Posterior vena cava (tissue), 2 donors: ENCODE measurements around the gene P4HA3. TPM values are rescaled to one million over a fixed set of nuclear protein-coding genes. Genes with fewer than 3 reads are reported as not detected.
A peak's percentile ranks its signal among the peaks of the same experiment; 100 is the strongest.

Source experiments
- DNase-seq: peaks from one replicate; pipeline ENCODE4 v3.0.0-alpha.2; 2020; ENCODE audit warnings: low spot score
- intact Hi-C, 2 donors: fragments of 100-400 bp; cut with DNase I; formaldehyde crosslinking; loops; one replicate each; pipeline versions ENCODE4 v1.14.1 to v1.14.2; 2022 to 2023
- total RNA-seq, 2 donors: library from RNA; stranded (reverse); fragmentation: NEBNext Ultra II Directional; extraction: Animal tissue kit (Norgen Biotek cat#: 25700); gene quantifications; one replicate each; pipeline ENCODE4 v1.2.1, GENCODE V29; 2021
- donor health status: DM: yes; HTN: yes; CAD: no.
- donor health status: DM: yes; HTN: yes; CAD: no.

P4HA3 gene
- total RNA-seq, 2 donors from 2014 or later: 3.3 to 5.6 TPM

DNA sequence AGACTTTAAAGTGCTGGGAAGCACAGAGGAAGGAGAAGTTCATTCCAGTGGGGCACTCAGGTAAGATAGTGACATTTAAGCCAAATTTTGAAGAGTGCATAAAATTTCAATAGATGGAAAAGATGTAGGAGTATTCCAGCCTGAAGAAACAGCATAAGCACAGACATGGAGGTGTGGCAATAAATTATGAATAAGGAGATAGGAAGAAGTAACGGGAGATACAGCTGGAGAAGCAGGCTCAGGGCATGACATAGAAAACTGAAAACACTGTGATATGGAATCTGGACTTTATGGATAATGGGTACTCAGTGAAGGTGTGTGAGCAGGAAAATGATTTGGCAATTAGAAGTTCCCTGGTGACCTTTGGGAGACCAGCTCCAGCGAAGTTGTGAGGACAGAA is 33.3 kb downstream of the P4HA3 start:
- intact Hi-C loops: loop anchor here in 1 of 2 donors (5.0 kb wide), 1 partner anchor 44 kb away; no protein-coding TSS in a partner anchor

DNA sequence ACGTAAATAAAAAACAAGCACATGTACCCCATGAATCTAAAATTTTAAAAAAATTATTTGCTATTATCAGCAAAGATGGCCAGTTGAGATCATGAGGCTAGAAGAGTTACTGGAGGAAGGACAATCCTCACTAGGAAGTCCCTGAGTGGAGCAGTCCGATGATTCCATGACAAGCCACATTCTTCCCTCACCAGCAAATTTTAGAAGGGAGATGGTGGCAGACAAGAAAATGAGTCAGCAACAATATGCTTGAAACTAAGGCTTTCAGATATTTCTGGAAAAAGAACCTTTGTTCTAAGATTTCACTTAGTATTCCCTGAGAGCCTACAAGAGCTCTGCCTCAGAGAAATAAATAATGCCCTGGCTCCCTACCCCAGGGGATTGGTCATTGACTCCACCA is 34.9 kb downstream of the P4HA3 start:
- intact Hi-C loops: loop anchor here in 1 of 2 donors (5.0 kb wide), 1 partner anchor 46 kb away; no protein-coding TSS in a partner anchor
- DNase-seq: no peak

More for the DNA sequence above, 33.3 kb downstream of the P4HA3 start:
- DNase-seq: no peak

GRCh38 chr11:74272276-74272675 is 39.2 kb downstream of the P4HA3 start:
- intact Hi-C loops: no loop called here
- DNase-seq: no peak

- intact Hi-C loops: no loop called here
Observed at GRCh38 chr11:74269161-74269811, 42.2 kb downstream of the P4HA3 start.

GRCh38 chr11:74268456-74268855 is 43.0 kb downstream of the P4HA3 start:
- intact Hi-C loops: no loop called here
- no peak for DNase-seq

More at GRCh38 chr11:74269161-74269811, 42.2 kb downstream of the P4HA3 start:
- DNase-seq: no peak

DNA sequence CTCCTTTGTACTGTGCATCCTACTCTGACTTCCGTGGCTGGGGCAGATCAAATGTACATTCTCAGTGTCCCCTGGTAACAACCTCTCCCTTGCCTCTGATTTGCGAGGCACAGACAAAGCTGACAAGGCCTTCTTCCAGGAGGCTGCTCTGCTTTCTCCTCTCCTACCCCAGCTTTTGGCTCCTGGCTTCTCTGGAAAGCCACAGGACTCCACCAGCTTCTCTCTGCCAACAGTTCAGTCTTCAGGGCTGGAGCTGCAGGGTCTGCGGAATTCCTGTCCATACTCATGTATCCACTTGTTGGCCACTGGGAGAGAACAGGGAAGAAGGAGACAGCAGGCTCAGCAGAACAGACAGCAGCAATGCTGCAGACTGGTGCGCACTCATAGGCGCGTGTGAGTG is 44.4 kb downstream of the P4HA3 start:
- intact Hi-C loops: no loop called here

GRCh38 chr11:74265256-74265655 is 46.2 kb downstream of the P4HA3 start:
- intact Hi-C loops: no loop called here
- no peak for DNase-seq

More for the DNA sequence above, 44.4 kb downstream of the P4HA3 start:
- DNase-seq: no peak

GRCh38 chr11:74262725-74263124 is 48.7 kb downstream of the P4HA3 start:
- intact Hi-C loops: no loop called here
- no peak for DNase-seq

GRCh38 chr11:74257959-74258553 is 53.4 kb downstream of the P4HA3 start:
- DNase-seq: peak; percentile 88
- intact Hi-C loops: loop anchor here (2.0 to 5.0 kb wide), 2 partner anchors 189 to 191 kb away; no protein-coding TSS in a partner anchor

- intact Hi-C loops: loop anchor here (2.0 to 5.0 kb wide), 2 partner anchors 191 to 192 kb away; no protein-coding TSS in a partner anchor
- DNase-seq: no peak
Observed at GRCh38 chr11:74256378-74257133, 54.9 kb downstream of the P4HA3 start.

DNA sequence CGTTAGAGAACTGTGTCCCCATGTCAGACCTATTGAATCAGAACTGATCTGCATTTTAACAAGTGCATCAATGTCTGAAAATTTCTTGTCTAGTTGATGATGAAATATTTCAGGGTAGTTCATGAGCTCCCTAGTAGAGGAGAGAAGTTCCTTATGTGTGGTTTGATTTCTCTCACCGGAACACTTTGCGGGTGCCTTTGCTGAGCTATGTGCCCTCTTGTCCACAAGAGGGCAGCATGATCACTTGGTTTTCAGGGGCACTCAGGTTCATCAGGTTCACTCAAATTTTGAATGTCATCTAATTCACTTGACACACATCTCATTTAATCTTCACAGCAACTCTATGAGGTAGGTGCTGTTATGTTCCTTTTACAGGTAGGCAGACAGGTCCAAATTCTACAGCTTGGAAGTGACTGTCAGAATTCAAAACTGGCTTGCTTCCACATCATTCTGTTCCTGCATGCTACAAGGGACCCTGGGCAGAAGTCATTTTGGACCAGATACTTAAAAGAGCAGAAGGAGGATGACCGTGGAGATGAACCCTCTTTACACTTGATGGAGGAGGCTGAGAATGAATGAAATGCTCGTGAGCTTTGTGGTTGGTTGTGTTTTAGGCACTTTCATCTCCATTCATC is 55.6 kb downstream of the P4HA3 start:
- no peak for DNase-seq
- intact Hi-C loops: loop anchor here (2.0 to 5.0 kb wide), 2 partner anchors 191 to 193 kb away; no protein-coding TSS in a partner anchor

DNA sequence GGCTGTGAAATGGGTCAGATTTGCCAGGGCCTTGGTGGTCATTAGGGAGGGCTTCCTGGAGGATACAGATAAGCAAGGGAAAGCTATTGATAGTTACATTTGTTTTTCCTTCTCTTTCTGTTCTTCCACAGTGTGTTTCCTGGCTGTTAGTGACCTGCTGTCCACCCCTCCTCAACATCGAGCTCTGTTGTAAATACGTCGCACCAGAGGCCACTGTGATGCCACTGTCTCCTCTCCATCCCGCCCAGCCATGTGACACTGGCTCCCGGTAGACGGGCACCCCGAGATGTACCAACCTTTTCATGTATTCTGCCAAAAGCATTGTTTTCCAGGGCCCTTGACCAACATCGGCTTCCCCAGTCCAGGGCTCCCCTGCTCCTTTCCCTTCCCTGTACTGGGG is 58.1 kb downstream of the P4HA3 start:
- DNase-seq: no peak
- intact Hi-C loops: no loop called here

GRCh38 chr11:74249496-74249895 is 61.9 kb downstream of the P4HA3 start:
- intact Hi-C loops: no loop called here
- no peak for DNase-seq

- intact Hi-C loops: no loop called here
- no peak for DNase-seq
Observed at GRCh38 chr11:74248469-74248868, 63.0 kb downstream of the P4HA3 start.

DNA sequence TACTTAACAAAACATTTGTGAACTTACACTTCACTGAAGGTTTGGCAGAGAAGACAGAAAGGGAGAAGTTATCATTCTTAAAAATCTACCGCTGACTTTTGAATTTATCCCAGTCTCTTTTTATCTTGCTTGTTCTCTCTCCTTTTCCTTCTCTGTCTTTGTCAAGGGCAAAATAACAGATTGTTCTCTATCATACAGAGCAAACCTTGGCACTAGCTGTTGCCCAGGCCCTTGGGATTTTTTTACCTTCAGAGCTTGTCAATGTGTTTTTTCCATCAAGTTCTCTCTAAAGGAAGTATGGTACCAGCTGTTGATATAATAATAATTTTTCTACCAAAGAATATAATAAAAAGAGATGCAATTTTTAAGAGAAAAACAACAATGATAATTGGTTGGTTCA is 73.2 kb downstream of the P4HA3 start:
- DNase-seq: no peak
- intact Hi-C loops: no loop called here

DNA sequence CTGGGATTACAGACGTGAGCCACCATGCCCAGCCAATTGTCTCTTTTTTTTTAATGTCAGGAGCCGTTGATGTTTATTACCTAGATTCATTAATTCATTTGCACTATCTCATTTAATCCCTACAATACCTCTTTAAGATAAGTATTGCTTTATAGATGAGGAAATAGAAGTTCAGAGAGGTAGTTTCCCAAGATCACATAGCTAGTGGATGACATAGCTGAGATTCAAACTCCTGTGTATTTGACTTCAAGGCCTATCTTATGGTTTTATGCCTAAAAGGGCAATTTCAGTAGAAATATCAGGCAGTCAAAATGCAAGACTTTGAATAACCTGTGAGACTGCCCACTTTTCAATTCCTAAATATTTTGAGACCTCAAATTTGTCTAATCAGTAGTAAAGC is 73.9 kb downstream of the P4HA3 start:
- intact Hi-C loops: no loop called here
- DNase-seq: no peak

DNA sequence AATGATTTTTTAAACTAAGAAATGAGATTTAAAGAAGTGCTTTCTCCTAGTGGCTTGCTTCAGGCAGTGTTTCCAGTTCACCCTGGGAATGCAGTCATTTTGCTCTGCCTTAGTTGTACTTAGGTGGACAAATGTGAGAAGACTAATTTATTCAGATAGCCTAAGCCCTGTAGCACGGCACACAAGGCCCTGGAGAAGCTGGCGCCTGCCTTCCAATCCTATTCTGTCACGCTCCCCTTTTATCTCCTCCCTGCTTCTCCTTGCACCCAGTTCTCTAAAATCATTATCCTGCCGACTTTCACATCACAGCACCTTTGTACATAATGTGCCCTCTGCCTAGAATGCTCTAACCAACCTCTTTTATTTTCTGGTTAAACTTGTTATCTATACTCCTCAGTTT is 76.3 kb downstream of the P4HA3 start:
- intact Hi-C loops: no loop called here
- DNase-seq: no peak

DNA sequence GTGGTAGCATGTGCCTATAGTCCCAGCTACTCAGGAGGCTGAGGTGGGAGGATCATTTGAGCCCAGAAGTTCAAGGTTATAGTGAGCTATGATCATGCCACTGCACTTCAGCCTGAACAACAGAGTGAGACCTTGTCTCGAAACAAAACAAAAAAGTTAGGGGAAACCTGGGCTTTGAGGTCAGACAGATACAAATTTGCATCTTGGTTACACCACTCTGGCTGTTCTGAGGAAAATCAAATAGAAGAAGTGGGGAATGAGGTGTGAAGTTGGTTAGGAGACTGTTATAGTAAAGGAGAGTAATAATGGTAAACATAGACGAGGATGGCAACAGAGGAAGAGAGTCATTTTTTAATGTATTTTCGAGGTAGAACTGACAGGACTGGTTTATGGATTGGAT is 77.8 kb downstream of the P4HA3 start:
- no peak for DNase-seq
- intact Hi-C loops: no loop called here

DNA sequence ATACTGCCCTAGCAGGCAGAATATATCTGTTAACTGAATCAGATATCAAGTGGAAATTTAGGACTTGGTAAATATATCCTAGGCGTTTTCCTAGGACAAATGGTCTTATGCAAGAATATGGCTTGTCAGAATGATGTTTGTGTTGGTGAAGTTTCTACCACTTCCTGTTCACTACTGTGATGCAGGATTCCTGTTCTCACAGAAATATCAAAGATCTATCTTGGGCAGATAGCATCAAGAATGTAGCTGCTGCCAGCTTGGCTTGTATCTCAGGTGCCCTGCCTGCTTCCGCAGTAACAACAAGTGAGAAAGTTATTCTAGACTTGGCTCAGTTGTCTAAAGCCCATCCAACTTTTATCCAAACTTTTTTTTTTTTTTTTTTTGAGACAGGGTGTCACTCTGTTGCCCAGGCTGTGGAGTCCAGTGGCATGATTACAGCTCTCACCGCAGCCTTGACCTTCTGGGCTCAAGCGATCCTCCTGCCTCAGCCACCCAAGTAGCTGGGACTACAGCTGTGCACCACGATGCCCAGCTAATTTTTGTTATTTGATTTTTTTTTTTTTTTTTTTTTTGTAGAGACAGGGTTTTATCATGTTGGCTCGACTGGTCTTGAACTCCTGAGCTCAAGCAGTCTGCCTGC is 79.0 kb downstream of the P4HA3 start:
- DNase-seq: no peak
- intact Hi-C loops: no loop called here
